ENCODE results near the gene LRRC9.
"Not testable (repeated sequence)": the region's sequence is repeated elsewhere in the genome, so short reads cannot be mapped to it uniquely, and the experiment has no call there.

GRCh38 chr14:60047976-60048375, 128.0 kb downstream of the LRRC9 start:
- TF ChIP-seq EZH2phosphoT487 (IDR thresholded peaks at IDR 0.05; ENCODE audit: borderline replicate concordance, low read length); CTCF (conservative IDR thresholded peaks at IDR 0.05; ENCODE audit: low read depth, low read length): not testable (repeated sequence)

Data from PC-3 (cell line).